NCI-H1930 (cell line): ENCODE measurements around the gene UBE2Q1.

ENCODE experiments used
- DNase-seq, 2 experiments: peaks; one replicate each; lab custom pipeline; 2025; lab: John Stamatoyannopoulos, UW

The UBE2Q1 gene

GRCh38 chr1:154577346-154578057, 19.0 kb upstream of the UBE2Q1 start:
- no peak for DNase-seq

- DNase-seq = no peak
Measured at GRCh38 chr1:154575951-154576566, 17.6 kb upstream of the UBE2Q1 start.

- DNase-seq = no peak
Measured at GRCh38 chr1:154575147-154575927, 16.9 kb upstream of the UBE2Q1 start.

GRCh38 chr1:154574716-154575115, 16.3 kb upstream of the UBE2Q1 start:
- no peak for DNase-seq

- no peak for DNase-seq
Measured at GRCh38 chr1:154573168-154573510, 14.7 kb upstream of the UBE2Q1 start.

- no peak for DNase-seq
Measured at GRCh38 chr1:154572468-154573167, 14.2 kb upstream of the UBE2Q1 start.

- no peak for DNase-seq
Measured at GRCh38 chr1:154571964-154572288, 13.5 kb upstream of the UBE2Q1 start.

- DNase-seq = no peak
Measured at GRCh38 chr1:154571244-154571963, 12.9 kb upstream of the UBE2Q1 start.

GRCh38 chr1:154568157-154568815, 9.8 kb upstream of the UBE2Q1 start:
- DNase-seq = no peak

GRCh38 chr1:154567386-154568156, 9.1 kb upstream of the UBE2Q1 start, which contains the start of gene CHRNB2:
TSS of gene CHRNB2 (plus strand) at chr1:154567778. CDS start at chr1:154568045, 267 bp downstream.
- DNase-seq = peak; percentile 55 to 60

- no peak for DNase-seq
Measured at GRCh38 chr1:154565876-154566275, 7.4 kb upstream of the UBE2Q1 start.

GRCh38 chr1:154559466-154560044, 1.1 kb upstream of the UBE2Q1 start:
- peak; percentile 81 to 85 for DNase-seq

- DNase-seq = peak; percentile 97 to 99
Measured at GRCh38 chr1:154558720-154559465, 431 bp upstream of the UBE2Q1 start.

GRCh38 chr1:154557248-154557938, 1.1 kb downstream of the UBE2Q1 start:
- no peak for DNase-seq

GRCh38 chr1:154556422-154556821, 2.0 kb downstream of the UBE2Q1 start:
- DNase-seq = no peak

GRCh38 chr1:154553056-154554030, 5.1 kb downstream of the UBE2Q1 start:
- DNase-seq = no peak

- DNase-seq = no peak
Measured at GRCh38 chr1:154552036-154552435, 6.4 kb downstream of the UBE2Q1 start.

- DNase-seq = no peak
Measured at GRCh38 chr1:154551474-154551873, 7.0 kb downstream of the UBE2Q1 start.
